ENCODE results near the gene TH.

- no peak for TF ChIP-seq CTCF (IDR thresholded peaks at IDR 0.05; ENCODE audit: low read depth, low read length)
- TF ChIP-seq MYC (IDR thresholded peaks at IDR 0.05; ENCODE audit: low read depth, low read length) = no peak
- no peak for TF ChIP-seq POLR2A (IDR thresholded peaks at IDR 0.05; ENCODE audit: extremely low read depth, insufficient read length)
These were observed 44.0 kb downstream of the TH start for GRCh38 chr11:2127482-2128129.

Measured in NB4 (cell line).